Dermis blood vessel endothelial cell (primary cell): ENCODE measurements around the gene ARHGAP42. TPM values are rescaled to one million over a fixed set of nuclear protein-coding genes. Genes with fewer than 3 reads are reported as not detected.

ENCODE experiments used
- DNase-seq: peaks from one replicate; pipeline ENCODE4 v3.0.0; 2010
- total RNA-seq: library from RNA; depleted of rRNA; stranded (reverse); fragments of >200 nt; gene quantifications from 2 replicates; pipeline ENCODE4 v1.2.3, GENCODE V29; 2014

The ARHGAP42 gene
- total RNA-seq, 1 donor from 2014 or later, result 6.0 TPM

DNA sequence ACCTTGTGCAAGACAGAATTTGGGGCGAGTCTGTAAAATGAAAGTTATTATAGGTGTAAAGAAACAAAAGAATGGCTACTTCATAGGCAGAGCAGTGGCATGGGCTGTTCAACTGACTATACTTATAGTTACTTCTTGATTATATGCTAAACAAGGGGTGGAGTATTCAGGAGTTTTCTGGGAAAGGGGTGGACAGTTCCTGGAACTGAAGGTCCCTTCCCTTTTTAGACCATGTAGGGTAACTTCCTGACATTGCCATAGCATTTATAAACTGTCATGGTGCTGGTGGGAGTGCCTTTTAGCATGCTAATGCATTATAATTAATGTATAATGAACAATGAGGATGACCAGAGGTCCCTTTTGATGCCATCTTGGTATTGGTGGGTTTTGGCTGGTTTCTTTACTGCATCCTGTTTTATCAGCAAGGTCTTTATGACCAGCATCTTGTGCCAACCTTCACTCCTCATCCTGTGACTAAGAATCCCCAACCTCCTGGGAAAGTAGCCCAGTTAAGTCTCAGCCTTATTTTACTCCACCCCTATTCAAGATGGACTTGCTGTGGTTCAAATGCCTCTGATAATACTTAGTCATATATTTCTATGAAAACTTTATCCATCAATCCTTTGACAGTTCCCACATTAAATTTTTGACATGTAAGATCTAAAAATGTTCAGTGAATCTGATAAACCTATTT is 118.6 kb downstream of the ARHGAP42 start:
- DNase-seq, result no peak

DNA sequence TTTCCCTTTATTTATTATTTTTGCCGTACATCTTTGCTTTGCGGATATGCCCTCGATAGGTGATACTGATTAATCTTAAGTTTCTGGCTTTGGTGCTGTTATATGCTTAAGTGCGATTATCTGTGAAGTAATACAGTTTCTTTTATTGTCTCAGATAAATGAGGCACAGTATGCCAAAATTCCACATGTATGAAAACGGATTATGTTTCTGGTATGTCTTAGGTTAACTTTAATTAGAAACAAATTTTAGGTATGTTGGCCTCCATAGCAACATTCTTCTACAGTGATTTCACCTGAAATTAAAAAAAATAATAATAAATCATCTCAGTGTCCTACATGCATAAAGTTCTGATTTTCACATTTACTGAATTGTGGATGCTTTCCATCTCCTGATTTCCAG is 119.2 kb downstream of the ARHGAP42 start:
- DNase-seq, result no peak

DNA sequence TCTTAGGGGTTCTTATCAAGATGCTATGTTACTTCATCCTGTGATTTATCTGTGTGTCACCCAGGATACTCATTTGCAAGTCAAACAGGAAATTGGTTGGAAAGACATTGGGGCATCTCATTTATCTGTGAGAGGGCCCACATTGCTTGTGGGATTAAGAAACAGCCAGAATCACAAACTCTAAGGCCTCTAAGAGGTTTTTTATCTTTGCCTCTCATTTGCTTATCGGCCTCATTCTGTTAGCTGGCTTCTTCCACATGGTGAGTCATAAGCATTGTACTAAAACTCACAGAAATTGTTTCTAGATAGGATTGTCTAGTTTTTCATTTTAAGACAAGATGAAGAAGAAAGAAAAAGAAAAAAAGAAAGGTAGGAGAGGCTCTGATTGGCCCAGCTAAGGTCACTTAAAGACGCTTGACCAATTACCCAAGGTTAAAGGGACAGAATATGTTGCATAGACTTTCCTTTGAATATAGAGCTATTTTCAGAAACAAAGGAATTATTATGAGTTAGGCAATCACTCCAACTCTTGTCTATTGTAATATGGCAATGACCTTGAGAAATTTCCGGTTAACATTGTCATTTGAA is 121.9 kb downstream of the ARHGAP42 start:
- DNase-seq, result peak; percentile 55

GRCh38 chr11:100810146-100810545 is 123.1 kb downstream of the ARHGAP42 start:
- no peak for DNase-seq

DNA sequence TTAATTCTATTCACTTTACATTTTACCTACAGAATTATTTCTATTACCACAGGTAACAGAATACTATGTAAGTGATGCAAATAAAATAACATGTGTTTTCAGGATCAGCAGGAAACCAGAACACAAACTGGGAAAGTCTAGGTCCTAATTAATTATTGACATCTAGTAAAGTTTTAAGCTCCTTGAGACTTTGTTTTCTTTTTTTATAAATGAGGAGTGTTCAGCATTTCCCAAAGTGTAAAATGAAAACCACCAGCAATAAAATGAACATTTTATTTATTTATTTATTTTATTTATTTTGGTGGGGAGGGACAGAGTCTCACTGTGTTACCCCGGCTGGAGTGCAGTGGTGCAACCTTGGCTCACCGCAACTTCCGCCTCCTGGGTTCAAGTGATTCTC is 123.6 kb downstream of the ARHGAP42 start:
- DNase-seq, result no peak

DNA sequence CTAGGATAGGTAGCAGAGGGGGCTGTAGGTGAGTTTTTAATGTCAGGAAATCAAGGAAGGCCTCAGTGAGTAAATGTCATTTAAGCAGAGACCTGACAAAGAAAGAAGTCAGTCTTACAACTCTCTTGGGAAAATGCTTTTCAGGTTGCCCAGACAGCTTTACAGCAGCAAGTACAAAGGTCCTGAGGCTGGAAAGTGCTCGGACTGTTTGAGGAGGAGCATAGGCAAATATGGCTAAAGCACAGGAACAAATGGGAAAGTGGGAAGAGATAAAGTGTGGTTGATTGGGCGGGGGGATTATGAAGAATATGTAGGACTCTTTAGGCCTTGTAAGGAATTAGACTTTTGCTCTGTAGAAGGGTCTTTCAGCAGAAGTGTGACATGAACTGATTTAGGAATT is 125.4 kb downstream of the ARHGAP42 start:
- no peak for DNase-seq

DNA sequence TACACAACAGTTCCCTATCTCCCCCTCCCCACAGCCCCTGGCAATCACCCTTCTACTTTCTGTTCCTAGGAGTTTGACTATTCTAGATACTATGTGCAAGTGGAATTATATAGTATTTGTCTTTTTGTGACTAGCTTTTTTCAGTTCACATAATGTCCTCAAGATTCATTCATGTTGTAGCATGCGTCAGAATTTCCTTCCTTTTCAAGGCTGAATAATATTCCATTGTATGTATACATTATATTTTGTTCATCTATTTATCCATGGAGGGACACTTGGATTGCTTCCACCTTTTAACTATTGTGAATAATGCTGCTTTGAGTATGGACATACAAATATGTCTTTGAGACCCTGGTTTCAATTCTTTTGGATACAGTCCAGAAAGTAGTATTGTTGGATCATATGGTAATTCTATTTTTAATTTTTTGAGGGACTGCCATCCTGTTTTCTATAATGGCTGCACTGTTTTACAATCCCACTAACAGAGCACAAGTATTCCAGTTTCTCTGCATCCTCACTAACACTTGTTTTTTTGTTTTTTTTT is 128.8 kb downstream of the ARHGAP42 start:
- no peak for DNase-seq

DNA sequence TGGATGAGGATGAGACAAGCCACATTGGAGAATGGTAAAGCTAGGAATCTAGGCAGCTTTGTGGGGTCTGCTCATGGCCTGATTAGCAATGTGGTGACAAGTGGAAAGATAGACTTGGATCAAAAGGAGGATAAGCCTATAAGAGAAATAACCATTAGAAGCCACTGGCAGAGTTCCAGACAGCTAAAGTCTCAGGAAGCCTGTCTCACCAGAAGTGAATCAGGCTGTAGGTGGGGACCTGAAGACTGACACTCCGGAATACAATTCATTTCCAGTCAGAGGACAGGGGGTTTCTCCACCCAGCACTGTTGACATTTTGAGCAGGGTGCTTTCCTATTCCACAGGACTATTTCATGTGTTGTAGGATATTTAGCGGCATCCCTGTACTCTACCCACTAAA is 129.7 kb downstream of the ARHGAP42 start:
- peak; percentile 70 for DNase-seq

GRCh38 chr11:100817620-100818019 is 130.5 kb downstream of the ARHGAP42 start:
- DNase-seq, result no peak

DNA sequence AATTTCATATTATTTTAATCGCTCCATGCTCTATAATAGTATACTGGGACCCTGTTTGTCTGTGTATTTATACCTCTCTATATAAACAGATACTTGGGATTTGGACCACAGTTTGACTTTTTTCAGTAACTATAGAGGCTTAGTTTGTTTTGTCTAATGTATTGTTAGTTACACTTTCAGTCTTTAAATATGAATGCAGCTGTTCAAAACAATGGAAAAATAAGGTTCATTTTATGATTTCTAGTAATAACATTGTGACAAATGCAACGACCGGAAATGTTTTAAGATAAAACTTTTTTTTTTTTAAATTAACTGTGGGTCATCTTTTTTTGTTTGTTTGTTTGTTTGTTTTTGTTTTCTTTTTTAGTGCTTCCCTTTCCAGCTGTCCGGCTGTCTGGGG is 133.5 kb downstream of the ARHGAP42 start:
- no peak for DNase-seq

- no peak for DNase-seq
Measured at GRCh38 chr11:100821198-100821597, 134.1 kb downstream of the ARHGAP42 start.

GRCh38 chr11:100823360-100823759 is 136.3 kb downstream of the ARHGAP42 start:
- DNase-seq, result no peak

- DNase-seq, result no peak
Measured at GRCh38 chr11:100824041-100824809, 137.1 kb downstream of the ARHGAP42 start.

GRCh38 chr11:100825626-100826025 is 138.5 kb downstream of the ARHGAP42 start:
- DNase-seq, result no peak

DNA sequence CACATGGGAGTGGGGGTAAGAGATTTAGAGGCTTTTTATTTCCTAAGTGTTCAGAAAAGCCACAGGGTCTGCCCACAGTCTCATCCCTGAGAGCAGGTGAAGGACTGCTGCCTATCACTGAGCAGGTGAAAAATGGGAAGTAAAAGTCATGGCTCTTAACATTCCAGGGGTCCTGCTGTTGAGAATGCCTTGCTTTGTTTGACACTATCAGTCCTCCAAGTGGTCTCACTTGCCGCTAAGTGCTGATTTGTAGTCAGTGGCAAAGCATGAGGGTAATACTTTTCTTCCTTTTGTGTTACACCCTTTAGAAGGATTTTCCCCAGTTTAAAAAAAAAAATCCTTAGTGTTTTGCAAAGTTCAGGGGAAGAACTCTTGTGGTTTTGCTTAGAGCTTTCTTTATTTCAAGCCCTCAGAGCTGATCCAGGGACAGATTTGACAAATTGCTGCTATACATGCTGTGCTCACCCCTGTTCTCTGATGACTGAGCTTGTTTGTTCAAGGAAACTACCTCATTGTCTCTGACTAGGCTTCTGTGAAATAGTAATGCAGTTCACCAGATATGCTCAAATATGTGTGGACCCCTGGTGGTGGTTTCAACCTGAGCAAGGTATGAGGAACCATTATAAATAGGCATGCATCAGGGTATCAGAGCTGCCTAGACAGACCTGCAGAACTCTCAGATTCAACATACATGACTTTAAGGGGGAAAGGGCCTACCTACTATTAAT is 141.0 kb downstream of the ARHGAP42 start:
- DNase-seq, result peak; percentile 88

- no peak for DNase-seq
Measured at GRCh38 chr11:100830274-100830673, 143.2 kb downstream of the ARHGAP42 start.

DNA sequence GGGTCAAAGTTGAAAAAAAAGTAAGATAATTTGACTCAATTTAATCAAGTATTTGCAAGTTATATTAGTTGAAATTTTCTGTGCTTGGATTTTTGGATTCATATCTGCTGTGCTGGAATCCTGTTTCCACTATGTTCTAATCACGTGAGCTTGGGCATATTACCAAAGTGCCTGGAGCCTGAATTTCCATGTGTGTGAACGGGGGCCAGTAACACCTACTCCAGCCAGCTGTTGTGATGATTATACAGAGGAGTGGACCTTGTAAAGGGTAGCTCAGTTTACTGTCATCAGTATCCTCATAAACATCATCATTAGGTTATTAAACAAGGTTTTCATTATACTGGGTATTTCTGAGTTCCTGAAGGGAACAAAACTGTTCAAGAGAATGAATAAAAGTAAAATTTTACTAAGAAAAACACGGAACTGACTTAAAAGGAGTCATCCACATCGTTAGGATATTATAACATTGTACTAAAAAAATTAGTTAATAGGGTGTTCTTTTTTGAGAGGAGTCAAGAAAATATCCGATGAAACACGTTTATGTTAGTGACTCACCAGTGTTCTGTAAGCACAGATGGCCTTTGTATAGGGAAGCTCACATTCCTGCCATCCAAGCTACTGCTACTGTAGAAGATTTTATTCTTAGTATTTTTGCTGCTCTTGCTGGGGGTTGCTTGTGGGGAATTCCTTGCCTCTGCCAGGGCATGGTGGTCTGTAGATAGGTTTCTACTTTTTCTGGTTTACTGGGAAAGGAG is 144.1 kb downstream of the ARHGAP42 start:
- peak; percentile 43 for DNase-seq

DNA sequence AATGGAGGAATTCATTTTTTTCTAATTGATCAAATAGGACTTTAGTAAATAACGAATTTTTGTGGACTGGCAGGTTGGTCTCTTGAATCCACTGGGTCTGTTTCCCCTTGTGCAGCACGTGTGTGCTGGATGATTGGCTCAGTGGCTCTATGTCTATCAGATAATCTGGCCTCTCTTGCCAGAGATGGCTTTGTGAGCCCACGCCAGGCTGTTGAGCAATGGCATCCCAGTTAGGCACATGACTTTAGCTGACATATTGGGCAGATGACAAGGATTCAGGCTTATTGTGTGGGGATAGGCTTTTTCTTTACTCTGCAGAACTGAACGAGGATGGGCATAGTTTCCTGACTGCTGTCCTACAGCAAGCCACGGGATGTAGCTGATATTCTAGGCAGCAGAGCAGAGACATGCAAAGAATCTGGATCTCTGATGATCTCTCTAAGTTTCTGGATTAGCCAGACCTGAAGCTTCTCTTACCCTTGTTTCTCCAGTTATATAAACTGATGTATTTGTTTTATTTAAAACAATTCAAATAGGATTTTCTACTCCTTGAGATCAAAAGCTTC is 144.9 kb downstream of the ARHGAP42 start:
- DNase-seq, result no peak

- DNase-seq, result no peak
Measured at GRCh38 chr11:100832829-100833228, 145.7 kb downstream of the ARHGAP42 start.

DNA sequence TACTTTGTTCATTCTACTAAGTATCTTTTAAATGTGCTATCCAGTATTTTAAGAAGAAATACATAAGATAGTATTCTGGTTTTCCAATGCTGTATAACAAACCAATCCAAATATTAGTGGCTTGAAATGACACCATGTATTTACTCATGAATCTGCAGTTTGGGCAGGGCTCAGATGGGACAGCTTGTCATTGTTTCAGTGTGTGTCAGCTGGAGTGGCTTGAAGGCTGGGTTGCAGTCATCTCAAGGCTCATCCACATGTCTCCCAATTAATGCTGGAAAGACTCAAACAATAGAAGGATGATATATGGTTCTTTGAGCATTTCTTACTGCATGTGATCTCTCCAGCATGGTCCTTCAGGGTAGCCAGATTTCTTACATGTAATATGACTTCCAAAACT is 146.2 kb downstream of the ARHGAP42 start:
- DNase-seq, result no peak

DNA sequence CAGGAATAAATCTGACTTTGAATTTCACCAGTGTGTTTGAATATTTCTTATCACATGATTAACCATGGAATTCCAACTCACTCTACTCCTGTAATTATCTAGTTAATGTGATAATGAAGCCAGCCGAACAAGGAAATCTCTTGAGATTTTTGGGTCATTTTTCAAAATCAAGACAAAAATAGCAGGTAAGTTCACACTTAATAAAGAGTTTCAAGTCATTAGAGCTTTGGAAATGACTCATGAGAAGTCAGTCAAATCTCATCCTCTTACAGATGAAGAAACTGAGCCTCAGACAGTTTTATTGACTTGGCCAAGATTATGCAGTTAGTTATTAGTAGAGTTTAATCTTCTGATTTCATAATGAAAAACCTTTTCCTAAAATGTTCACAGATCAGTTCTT is 148.8 kb downstream of the ARHGAP42 start:
- DNase-seq, result no peak

DNA sequence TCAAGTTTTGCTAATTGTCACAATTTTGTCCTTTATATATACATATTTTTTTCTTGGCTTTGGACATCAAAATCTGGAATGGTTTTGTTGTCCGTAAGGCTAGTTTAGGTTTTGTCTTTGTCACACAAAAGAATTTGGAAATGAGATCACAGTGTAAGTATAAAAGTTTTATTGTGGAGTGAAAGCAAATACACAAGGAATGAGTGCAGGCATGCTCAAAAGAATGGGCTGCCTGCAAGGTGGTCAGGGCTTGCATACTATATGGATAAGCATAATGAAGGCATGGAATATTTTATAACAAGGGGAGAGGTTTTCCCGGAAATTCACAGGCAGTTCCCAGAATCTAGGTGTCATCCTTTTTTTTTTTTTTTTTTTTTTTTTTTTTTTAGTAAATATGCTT is 150.2 kb downstream of the ARHGAP42 start:
- no peak for DNase-seq
